Measurements from ENCODE around the gene PRSS36. TPM values are rescaled to one million over a fixed set of nuclear protein-coding genes. Genes with fewer than 3 reads are reported as not detected.

The PRSS36 gene
- total RNA-seq, 1 experiment from 2014 or later = 1.3 TPM

DNA sequence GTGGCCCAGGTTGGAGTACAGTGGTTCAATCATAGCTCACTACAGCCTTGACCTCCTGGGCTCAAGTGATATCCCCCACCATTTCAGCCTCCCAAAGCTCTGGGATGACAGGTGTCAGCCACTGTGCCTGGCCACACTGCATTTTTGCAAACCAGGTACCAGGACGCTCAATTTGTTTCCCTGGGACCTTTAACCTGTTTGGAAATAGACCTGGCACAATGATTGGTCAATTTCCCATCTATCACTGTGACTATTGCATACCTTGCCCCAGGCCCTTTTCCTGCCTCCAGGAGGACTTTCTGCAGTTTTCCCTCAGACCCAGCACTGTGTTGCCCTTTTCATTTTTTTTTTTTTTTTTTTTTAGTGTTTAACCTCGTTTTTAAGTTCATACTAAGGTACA lies 19.0 kb upstream of the PRSS36 start (continued):
- TF ChIP-seq, protein P1, sequence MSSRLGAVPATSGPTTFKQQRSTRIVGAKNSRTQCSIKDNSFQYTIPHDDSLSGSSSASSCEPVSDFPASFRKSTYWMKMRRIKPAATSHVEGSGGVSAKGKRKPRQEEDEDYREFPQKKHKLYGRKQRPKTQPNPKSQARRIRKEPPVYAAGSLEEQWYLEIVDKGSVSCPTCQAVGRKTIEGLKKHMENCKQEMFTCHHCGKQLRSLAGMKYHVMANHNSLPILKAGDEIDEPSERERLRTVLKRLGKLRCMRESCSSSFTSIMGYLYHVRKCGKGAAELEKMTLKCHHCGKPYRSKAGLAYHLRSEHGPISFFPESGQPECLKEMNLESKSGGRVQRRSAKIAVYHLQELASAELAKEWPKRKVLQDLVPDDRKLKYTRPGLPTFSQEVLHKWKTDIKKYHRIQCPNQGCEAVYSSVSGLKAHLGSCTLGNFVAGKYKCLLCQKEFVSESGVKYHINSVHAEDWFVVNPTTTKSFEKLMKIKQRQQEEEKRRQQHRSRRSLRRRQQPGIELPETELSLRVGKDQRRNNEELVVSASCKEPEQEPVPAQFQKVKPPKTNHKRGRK (CRISPR knock-in tag; IDR thresholded peaks at IDR 0.05; ENCODE audit: borderline replicate concordance) = no peak

DNA sequence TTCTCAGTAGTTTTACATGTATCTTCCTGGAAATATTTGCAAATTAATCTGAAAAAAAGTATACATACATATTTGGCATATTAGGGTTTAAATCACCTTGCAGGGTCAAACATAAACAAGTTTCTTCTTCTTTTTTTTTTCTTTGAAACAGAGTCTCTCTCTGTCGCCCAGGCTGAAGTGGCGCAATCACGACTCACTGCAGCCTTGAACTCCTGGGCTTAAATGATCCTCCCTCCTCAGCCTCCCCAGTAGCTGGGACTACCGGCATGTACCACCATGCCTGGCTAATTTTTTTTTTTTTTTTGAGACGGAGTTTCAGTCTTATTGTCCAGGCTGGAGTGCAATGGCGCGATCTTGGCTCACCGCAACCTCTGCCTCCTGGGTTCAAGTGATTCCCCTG lies 17.4 kb upstream of the PRSS36 start:
- Mint-ChIP-seq H3K9me3 (peaks cover 5% of the 10 kb centered on the region; the same call in 1 of the 2 replicates), H3K36me3 (no peaks in the 10 kb centered on the region), H3K4me3 (no peak overlapping the region), H3K27ac (no peak overlapping the region), H3K4me1 (peaks cover 9% of the 10 kb centered on the region), H3K27me3 (ENCODE audit: low read depth) (no peaks in the 10 kb centered on the region; the same call in 1 of the 2 replicates)
- TF ChIP-seq CREM (CRISPR knock-in tag; IDR thresholded peaks at IDR 0.05) (no peak), EMX1 (CRISPR knock-in tag; IDR thresholded peaks at IDR 0.05) (no peak), ZNF416 (CRISPR knock-in tag; IDR thresholded peaks at IDR 0.05) (no peak), NR3C1 (CRISPR knock-in tag; conservative IDR thresholded peaks at IDR 0.05; ENCODE audit: low read depth) (no peak), ELF4 (CRISPR knock-in tag; IDR thresholded peaks at IDR 0.05; ENCODE audit: low read depth) (no peak)
- TF ChIP-seq, protein P2, sequence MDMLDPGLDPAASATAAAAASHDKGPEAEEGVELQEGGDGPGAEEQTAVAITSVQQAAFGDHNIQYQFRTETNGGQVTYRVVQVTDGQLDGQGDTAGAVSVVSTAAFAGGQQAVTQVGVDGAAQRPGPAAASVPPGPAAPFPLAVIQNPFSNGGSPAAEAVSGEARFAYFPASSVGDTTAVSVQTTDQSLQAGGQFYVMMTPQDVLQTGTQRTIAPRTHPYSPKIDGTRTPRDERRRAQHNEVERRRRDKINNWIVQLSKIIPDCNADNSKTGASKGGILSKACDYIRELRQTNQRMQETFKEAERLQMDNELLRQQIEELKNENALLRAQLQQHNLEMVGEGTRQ (CRISPR knock-in tag; IDR thresholded peaks at IDR 0.05) = no peak
- TF ChIP-seq, protein P3, sequence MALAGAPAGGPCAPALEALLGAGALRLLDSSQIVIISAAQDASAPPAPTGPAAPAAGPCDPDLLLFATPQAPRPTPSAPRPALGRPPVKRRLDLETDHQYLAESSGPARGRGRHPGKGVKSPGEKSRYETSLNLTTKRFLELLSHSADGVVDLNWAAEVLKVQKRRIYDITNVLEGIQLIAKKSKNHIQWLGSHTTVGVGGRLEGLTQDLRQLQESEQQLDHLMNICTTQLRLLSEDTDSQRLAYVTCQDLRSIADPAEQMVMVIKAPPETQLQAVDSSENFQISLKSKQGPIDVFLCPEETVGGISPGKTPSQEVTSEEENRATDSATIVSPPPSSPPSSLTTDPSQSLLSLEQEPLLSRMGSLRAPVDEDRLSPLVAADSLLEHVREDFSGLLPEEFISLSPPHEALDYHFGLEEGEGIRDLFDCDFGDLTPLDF (CRISPR knock-in tag; IDR thresholded peaks at IDR 0.05) = no peak
- TF ChIP-seq, protein P4, sequence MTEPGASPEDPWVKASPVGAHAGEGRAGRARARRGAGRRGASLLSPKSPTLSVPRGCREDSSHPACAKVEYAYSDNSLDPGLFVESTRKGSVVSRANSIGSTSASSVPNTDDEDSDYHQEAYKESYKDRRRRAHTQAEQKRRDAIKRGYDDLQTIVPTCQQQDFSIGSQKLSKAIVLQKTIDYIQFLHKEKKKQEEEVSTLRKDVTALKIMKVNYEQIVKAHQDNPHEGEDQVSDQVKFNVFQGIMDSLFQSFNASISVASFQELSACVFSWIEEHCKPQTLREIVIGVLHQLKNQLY (CRISPR knock-in tag; IDR thresholded peaks at IDR 0.05) = no peak
- TF ChIP-seq, protein P5, sequence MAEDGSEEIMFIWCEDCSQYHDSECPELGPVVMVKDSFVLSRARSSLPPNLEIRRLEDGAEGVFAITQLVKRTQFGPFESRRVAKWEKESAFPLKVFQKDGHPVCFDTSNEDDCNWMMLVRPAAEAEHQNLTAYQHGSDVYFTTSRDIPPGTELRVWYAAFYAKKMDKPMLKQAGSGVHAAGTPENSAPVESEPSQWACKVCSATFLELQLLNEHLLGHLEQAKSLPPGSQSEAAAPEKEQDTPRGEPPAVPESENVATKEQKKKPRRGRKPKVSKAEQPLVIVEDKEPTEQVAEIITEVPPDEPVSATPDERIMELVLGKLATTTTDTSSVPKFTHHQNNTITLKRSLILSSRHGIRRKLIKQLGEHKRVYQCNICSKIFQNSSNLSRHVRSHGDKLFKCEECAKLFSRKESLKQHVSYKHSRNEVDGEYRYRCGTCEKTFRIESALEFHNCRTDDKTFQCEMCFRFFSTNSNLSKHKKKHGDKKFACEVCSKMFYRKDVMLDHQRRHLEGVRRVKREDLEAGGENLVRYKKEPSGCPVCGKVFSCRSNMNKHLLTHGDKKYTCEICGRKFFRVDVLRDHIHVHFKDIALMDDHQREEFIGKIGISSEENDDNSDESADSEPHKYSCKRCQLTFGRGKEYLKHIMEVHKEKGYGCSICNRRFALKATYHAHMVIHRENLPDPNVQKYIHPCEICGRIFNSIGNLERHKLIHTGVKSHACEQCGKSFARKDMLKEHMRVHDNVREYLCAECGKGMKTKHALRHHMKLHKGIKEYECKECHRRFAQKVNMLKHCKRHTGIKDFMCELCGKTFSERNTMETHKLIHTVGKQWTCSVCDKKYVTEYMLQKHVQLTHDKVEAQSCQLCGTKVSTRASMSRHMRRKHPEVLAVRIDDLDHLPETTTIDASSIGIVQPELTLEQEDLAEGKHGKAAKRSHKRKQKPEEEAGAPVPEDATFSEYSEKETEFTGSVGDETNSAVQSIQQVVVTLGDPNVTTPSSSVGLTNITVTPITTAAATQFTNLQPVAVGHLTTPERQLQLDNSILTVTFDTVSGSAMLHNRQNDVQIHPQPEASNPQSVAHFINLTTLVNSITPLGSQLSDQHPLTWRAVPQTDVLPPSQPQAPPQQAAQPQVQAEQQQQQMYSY (CRISPR knock-in tag; IDR thresholded peaks at IDR 0.05) = no peak
- TF ChIP-seq, protein P6, sequence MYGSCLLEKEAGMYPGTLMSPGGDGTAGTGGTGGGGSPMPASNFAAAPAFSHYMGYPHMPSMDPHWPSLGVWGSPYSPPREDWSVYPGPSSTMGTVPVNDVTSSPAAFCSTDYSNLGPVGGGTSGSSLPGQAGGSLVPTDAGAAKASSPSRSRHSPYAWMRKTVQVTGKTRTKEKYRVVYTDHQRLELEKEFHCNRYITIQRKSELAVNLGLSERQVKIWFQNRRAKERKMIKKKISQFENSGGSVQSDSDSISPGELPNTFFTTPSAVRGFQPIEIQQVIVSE (CRISPR knock-in tag; IDR thresholded peaks at IDR 0.05; ENCODE audit: borderline replicate concordance) = no peak
- TF ChIP-seq, protein P7, sequence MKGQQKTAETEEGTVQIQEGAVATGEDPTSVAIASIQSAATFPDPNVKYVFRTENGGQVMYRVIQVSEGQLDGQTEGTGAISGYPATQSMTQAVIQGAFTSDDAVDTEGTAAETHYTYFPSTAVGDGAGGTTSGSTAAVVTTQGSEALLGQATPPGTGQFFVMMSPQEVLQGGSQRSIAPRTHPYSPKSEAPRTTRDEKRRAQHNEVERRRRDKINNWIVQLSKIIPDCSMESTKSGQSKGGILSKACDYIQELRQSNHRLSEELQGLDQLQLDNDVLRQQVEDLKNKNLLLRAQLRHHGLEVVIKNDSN (CRISPR knock-in tag; IDR thresholded peaks at IDR 0.05) = no peak
- ChIA-PET CTCF (interaction anchor here (1.2 kb wide), 1 partner anchor 25 kb away, joined by 5 read pairs; no protein-coding TSS in a partner anchor), POLR2A (interaction anchor here (1.4 kb wide), 1 partner anchor 12 kb away, joined by 3 read pairs; the partner anchor contains the start of gene FUS)
- DNase-seq (ENCODE audit: low spot score) (no peak), ATAC-seq (no peak)

DNA sequence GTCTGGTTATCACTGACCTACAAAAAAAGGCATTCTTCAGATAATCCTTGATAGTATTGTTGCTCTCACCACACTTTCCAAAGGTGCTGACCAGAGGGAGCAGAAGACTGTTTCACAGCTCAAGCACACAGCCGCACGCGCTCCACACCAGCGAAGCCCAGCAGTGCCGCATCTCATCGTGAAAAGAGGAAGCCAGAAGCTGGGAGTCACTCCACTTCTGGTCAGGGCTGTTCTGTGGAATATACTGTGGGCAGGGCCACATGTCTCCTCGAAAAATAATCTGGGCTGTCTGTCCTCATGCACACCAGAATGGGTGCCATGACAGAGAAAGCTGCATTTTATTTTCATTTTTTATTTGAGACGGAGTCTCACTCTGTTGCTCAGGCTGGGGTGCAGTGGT lies 7.3 kb upstream of the PRSS36 start:
- ChIA-PET POLR2A (interaction anchor here (1.1 kb wide), 1 partner anchor 106 kb away, joined by 4 read pairs; no protein-coding TSS in a partner anchor), CTCF (interaction anchor here (1.1 to 6.6 kb wide), 3 partner anchors 14 to 176 kb away, joined by 3 to 38 read pairs (median 6); no protein-coding TSS in a partner anchor)
- H3K9me3 Mint-ChIP-seq = no peaks in the 10 kb centered on the region
- H3K27ac Mint-ChIP-seq = no peak overlapping the region
- no peak for DNase-seq (ENCODE audit: low spot score)
- no peak overlapping the region for H3K4me3 Mint-ChIP-seq
- no peaks in the 10 kb centered on the region for H3K4me1 Mint-ChIP-seq
- no peaks in the 10 kb centered on the region for H3K27me3 Mint-ChIP-seq (ENCODE audit: low read depth)
- no peak for ATAC-seq
- H3K36me3 Mint-ChIP-seq = no peaks in the 10 kb centered on the region
- TF ChIP-seq EMX1 (CRISPR knock-in tag; IDR thresholded peaks at IDR 0.05) (no peak), MYBL2 (CRISPR knock-in tag; IDR thresholded peaks at IDR 0.05) (no peak), FOXP1 (CRISPR knock-in tag; IDR thresholded peaks at IDR 0.05; ENCODE audit: borderline replicate concordance) (no peak), NR1H2 (CRISPR knock-in tag; IDR thresholded peaks at IDR 0.05) (no peak), TEAD4 (CRISPR knock-in tag; IDR thresholded peaks at IDR 0.05) (no peak), NR3C1 (CRISPR knock-in tag; conservative IDR thresholded peaks at IDR 0.05; ENCODE audit: low read depth) (no peak)
- TF ChIP-seq, protein P8, sequence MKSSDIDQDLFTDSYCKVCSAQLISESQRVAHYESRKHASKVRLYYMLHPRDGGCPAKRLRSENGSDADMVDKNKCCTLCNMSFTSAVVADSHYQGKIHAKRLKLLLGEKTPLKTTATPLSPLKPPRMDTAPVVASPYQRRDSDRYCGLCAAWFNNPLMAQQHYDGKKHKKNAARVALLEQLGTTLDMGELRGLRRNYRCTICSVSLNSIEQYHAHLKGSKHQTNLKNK (CRISPR knock-in tag; IDR thresholded peaks at IDR 0.05) = no peak
- TF ChIP-seq, protein P9, sequence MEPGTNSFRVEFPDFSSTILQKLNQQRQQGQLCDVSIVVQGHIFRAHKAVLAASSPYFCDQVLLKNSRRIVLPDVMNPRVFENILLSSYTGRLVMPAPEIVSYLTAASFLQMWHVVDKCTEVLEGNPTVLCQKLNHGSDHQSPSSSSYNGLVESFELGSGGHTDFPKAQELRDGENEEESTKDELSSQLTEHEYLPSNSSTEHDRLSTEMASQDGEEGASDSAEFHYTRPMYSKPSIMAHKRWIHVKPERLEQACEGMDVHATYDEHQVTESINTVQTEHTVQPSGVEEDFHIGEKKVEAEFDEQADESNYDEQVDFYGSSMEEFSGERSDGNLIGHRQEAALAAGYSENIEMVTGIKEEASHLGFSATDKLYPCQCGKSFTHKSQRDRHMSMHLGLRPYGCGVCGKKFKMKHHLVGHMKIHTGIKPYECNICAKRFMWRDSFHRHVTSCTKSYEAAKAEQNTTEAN (CRISPR knock-in tag; IDR thresholded peaks at IDR 0.05) = no peak
